ENCODE results near the gene UCK1. TPM values are rescaled to one million over a fixed set of nuclear protein-coding genes. Genes with fewer than 3 reads are reported as not detected.

The UCK1 gene
- total and polyA plus RNA-seq, 4 donors = 13.4 to 34.1 (median 24.0) TPM

GRCh38 chr9:131473891-131474290 is 57.2 kb downstream of the UCK1 start:
- WGBS = 86% methylated on average over 10 of the region's 10 CpGs
- Histone ChIP-seq H3K4me1 (ENCODE audit: control insufficient read depth in 4 of 4, insufficient read depth in 4 of 4, low read length in 3 of 4) (no peaks in the 10 kb centered on the region), H3K27me3 (ENCODE audit: control insufficient read depth in 4 of 4, insufficient read depth in 4 of 4, low read length in 3 of 4) (no peaks in the 10 kb centered on the region), H3K36me3 (ENCODE audit: control insufficient read depth in 4 of 4, insufficient read depth in 3 of 4, low read depth in 1 of 4, low read length in 3 of 4) (peaks cover 42 to 91% (median 67%) of the 10 kb centered on the region in 4 donors), H3K4me3 (ENCODE audit: low read depth in 1 of 3, low read length in 3 of 3) (no peak overlapping the region), H3K9me3 (ENCODE audit: control insufficient read depth in 4 of 4, low read length in 3 of 4) (no peaks in the 10 kb centered on the region), H3K27ac (ENCODE audit: low read depth in 1 of 2, low read length in 2 of 2) (no peak overlapping the region), H3K9ac (ENCODE audit: low read depth in 1 of 2, low read length in 2 of 2) (no peak overlapping the region)
- TF ChIP-seq FOXA2 (IDR thresholded peaks at IDR 0.05) (no peak), RAD21 (IDR thresholded peaks at IDR 0.05) (no peak), EGR1 (IDR thresholded peaks at IDR 0.05; ENCODE audit: low read depth in 2 of 2) (no peak), SP1 (IDR thresholded peaks at IDR 0.05) (no peak), ATF3 (IDR thresholded peaks at IDR 0.05) (no peak), REST (IDR thresholded peaks at IDR 0.05) (no peak), FOXA1 (IDR thresholded peaks at IDR 0.05) (no peak), YY1 (IDR thresholded peaks at IDR 0.05) (no peak), TAF1 (conservative IDR thresholded peaks at IDR 0.05) (no peak), HNF4G (IDR thresholded peaks at IDR 0.05) (no peak), CTCF (IDR thresholded peaks at IDR 0.05; ENCODE audit: low read depth, low read length, missing input control) (no peak), NR2F2 (IDR thresholded peaks at IDR 0.05) (no peak), HNF4A (conservative IDR thresholded peaks at IDR 0.05) (no peak), ZBTB33 (IDR thresholded peaks at IDR 0.05) (no peak), RXRA (IDR thresholded peaks at IDR 0.05) (no peak), MAX (IDR thresholded peaks at IDR 0.05) (no peak), JUND (IDR thresholded peaks at IDR 0.05) (no peak), GABPA (IDR thresholded peaks at IDR 0.05 in 1 of 2, conservative IDR thresholded peaks at IDR 0.05 in 1 of 2) (no peak)
- no peak for DNase-seq (ENCODE audit: low spot score)

Small RNAs within 50 kb of the gene (small RNA-seq; reads per million reads assigned to genes)
- gene SNORD62A = 0.13 reads per million
- 0.11 reads per million for gene SNORD62B

Other genes with a start within 250 kb of the UCK1 start
- gene PLPP7, start 241.5 kb downstream of the UCK1 start, total RNA-seq = under 1 TPM; 0.51 to 0.59 TPM
- under 1 TPM in 1 of 2 donors, not detected in 1; 0.18 TPM for gene PLPP7, start 241.5 kb downstream of the UCK1 start, polyA plus RNA-seq
- 10 to 100 TPM; 29.3 to 44.3 TPM for gene PRRC2B, start 137.2 kb downstream of the UCK1 start, total RNA-seq
- 10 to 100 TPM; 10.3 to 24.7 TPM for gene PRRC2B, start 137.2 kb downstream of the UCK1 start, polyA plus RNA-seq
- gene POMT1, start 28.3 kb downstream of the UCK1 start, total RNA-seq = 10 to 100 TPM; 11.4 to 14.2 TPM
- gene POMT1, start 28.3 kb downstream of the UCK1 start, polyA plus RNA-seq = 10 to 100 TPM; 11.2 to 11.8 TPM
- gene PRRT1B, start 14.3 kb upstream of the UCK1 start, total RNA-seq = 1 to 10 TPM; 1.3 to 1.9 TPM
- gene PRRT1B, start 14.3 kb upstream of the UCK1 start, polyA plus RNA-seq = 1 to 10 TPM in 1 of 2 donors, under 1 TPM in 1; 0.15 to 1.4 TPM
- 10 to 100 TPM; 14.1 to 19.6 TPM for gene RAPGEF1, start 208.8 kb upstream of the UCK1 start, total RNA-seq
- 10 to 100 TPM in 1 of 2 donors, 1 to 10 TPM in 1; 5.6 to 19.7 TPM for gene RAPGEF1, start 208.8 kb upstream of the UCK1 start, polyA plus RNA-seq

Measured in liver (tissue), 10 donors.